Progenitor cell of endocrine pancreas (in vitro differentiated cells): ENCODE results near the gene CSAD. TPM values are rescaled to one million over a fixed set of nuclear protein-coding genes. Genes with fewer than 3 reads are reported as not detected.

Experiments used
- DNase-seq: peaks from one replicate; pipeline ENCODE4 v3.0.0; 2021; ENCODE audit warnings: low spot score; ENCODE audit not compliant: unreplicated experiment
- H3K27ac Mint-ChIP-seq: 2 replicates; pipeline ENCODE4 v1.8.0; 2021; ENCODE audit warnings: mild to moderate bottlenecking, moderate library complexity, mixed read lengths
- H3K27me3 Mint-ChIP-seq: 2 replicates; pipeline ENCODE4 v1.8.0; 2021; ENCODE audit warnings: mixed read lengths
- H3K36me3 Mint-ChIP-seq: 2 replicates; pipeline ENCODE4 v1.8.0; 2022; ENCODE audit warnings: mixed read lengths; ENCODE audit not compliant: insufficient read depth
- H3K4me1 Mint-ChIP-seq: 2 replicates; pipeline ENCODE4 v1.8.0; 2021; ENCODE audit warnings: low read depth, mixed read lengths
- H3K4me3 Mint-ChIP-seq: 2 replicates; pipeline ENCODE4 v1.8.0; 2021; ENCODE audit warnings: low read depth, mild to moderate bottlenecking, moderate library complexity, mixed read lengths
- H3K9me3 Mint-ChIP-seq: 2 replicates; pipeline ENCODE4 v1.8.0; 2021; ENCODE audit warnings: low read depth, mixed read lengths
- total RNA-seq: library from RNA; stranded (reverse); gene quantifications from 2 replicates; pipeline ENCODE4 v1.2.1, GENCODE V29; 2021
- TF ChIP-seq, protein P1 (sequence below): fragments of 200-600 bp; sonication (generic); IDR thresholded peaks from one replicate; pipeline ENCODE4 v1.5.0; 2021; ENCODE audit warnings: antibody characterized with exemption, mild to moderate bottlenecking; ENCODE audit not compliant: unreplicated experiment

The CSAD gene
- total RNA-seq, 1 donor from 2014 or later: 58.6 TPM

DNA sequence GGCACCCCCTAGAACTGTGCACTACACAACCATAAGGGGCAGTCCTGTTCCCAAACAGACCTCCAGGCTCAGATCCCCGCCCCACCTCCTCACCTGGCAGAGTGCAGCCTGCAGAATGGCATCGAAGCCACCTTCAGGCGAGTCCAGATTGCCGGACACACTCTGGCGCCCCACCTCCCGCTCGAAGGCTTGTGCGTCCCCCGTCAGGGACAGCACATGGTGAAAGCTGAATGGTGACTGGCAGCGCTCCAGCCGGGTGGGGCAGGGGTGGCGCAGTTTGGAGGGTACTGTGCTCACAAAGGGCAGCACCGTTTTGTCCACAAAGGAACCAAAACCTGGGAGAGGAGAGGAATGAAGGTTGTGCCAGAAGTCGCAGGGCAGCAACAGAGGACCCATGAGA is 15.8 kb upstream of the CSAD start:
- H3K27me3 Mint-ChIP-seq: peaks cover 54% of the 10 kb centered on the region
- H3K27ac Mint-ChIP-seq: no peak overlapping the region
- no peak overlapping the region for H3K4me3 Mint-ChIP-seq
- TF ChIP-seq, protein P1, sequence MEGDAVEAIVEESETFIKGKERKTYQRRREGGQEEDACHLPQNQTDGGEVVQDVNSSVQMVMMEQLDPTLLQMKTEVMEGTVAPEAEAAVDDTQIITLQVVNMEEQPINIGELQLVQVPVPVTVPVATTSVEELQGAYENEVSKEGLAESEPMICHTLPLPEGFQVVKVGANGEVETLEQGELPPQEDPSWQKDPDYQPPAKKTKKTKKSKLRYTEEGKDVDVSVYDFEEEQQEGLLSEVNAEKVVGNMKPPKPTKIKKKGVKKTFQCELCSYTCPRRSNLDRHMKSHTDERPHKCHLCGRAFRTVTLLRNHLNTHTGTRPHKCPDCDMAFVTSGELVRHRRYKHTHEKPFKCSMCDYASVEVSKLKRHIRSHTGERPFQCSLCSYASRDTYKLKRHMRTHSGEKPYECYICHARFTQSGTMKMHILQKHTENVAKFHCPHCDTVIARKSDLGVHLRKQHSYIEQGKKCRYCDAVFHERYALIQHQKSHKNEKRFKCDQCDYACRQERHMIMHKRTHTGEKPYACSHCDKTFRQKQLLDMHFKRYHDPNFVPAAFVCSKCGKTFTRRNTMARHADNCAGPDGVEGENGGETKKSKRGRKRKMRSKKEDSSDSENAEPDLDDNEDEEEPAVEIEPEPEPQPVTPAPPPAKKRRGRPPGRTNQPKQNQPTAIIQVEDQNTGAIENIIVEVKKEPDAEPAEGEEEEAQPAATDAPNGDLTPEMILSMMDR: no peak
- no peaks in the 10 kb centered on the region for H3K4me1 Mint-ChIP-seq
- DNase-seq: no peak
- H3K36me3 Mint-ChIP-seq: peaks cover 2% of the 10 kb centered on the region
- no peaks in the 10 kb centered on the region for H3K9me3 Mint-ChIP-seq

- TF ChIP-seq, protein P1: no peak
- Mint-ChIP-seq H3K27ac (no peak overlapping the region), H3K4me3 (no peak overlapping the region), H3K9me3 (no peaks in the 10 kb centered on the region), H3K36me3 (peaks cover 2% of the 10 kb centered on the region), H3K4me1 (no peaks in the 10 kb centered on the region), H3K27me3 (peaks cover 51% of the 10 kb centered on the region)
- DNase-seq: no peak
These were observed 15.0 kb upstream of the CSAD start for GRCh38 chr12:53195516-53196420.

- peaks cover 2% of the 10 kb centered on the region for H3K36me3 Mint-ChIP-seq
- H3K27me3 Mint-ChIP-seq: peaks cover 51% of the 10 kb centered on the region
- TF ChIP-seq, protein P1: no peak
- no peaks in the 10 kb centered on the region for H3K4me1 Mint-ChIP-seq
- no peak overlapping the region for H3K27ac Mint-ChIP-seq
- no peak for DNase-seq
- H3K9me3 Mint-ChIP-seq: no peaks in the 10 kb centered on the region
- H3K4me3 Mint-ChIP-seq: no peak overlapping the region
These were observed 14.2 kb upstream of the CSAD start for GRCh38 chr12:53194973-53195372.

DNA sequence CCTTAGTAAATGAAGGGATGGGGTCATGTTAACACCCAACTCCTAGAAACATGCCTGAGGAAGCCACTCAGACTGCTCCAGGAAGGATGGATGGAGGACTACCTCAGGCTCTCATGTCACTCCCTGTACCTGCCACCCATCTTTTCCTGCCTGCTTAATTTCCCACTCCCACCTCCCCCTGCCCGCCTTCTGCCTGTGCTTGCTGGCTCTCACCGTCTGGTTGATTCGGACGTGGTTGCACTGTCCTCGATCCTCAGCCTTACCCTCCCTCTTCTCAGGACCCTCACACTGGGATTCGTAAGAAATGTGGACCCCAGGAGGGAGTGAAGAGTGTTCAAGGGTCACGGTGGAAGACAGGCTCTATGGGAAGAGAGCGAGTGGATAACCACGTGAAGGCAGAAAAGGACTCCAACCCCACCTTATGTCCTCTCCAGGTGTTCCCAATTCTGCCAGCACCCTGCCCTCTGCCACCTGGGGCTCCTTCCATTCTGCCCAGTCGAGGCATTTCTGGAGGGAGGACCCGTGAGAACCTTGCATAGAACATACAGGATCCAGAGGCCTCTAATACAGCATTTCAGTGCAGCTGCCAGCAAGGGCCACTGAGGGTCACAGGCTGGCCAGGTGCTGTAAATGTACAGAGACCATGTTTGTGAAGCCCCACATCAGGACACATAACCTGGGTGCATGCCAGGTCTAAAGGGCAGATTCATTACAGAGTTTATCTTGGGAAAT is 13.4 kb upstream of the CSAD start:
- no peaks in the 10 kb centered on the region for H3K9me3 Mint-ChIP-seq
- TF ChIP-seq, protein P1: no peak
- no peak overlapping the region for H3K27ac Mint-ChIP-seq
- H3K4me1 Mint-ChIP-seq: no peaks in the 10 kb centered on the region
- H3K27me3 Mint-ChIP-seq: peaks cover 47% of the 10 kb centered on the region
- no peak overlapping the region for H3K4me3 Mint-ChIP-seq
- peaks cover 2% of the 10 kb centered on the region for H3K36me3 Mint-ChIP-seq
- DNase-seq: no peak

GRCh38 chr12:53193040-53193439 is 12.3 kb upstream of the CSAD start:
- DNase-seq: no peak
- peaks cover 2% of the 10 kb centered on the region for H3K36me3 Mint-ChIP-seq
- no peak overlapping the region for H3K27ac Mint-ChIP-seq
- no peaks in the 10 kb centered on the region for H3K9me3 Mint-ChIP-seq
- H3K27me3 Mint-ChIP-seq: peaks cover 36% of the 10 kb centered on the region
- TF ChIP-seq, protein P1: no peak
- H3K4me1 Mint-ChIP-seq: no peaks in the 10 kb centered on the region
- no peak overlapping the region for H3K4me3 Mint-ChIP-seq
